ENCODE measurements around the gene ATXN1L.

DNA sequence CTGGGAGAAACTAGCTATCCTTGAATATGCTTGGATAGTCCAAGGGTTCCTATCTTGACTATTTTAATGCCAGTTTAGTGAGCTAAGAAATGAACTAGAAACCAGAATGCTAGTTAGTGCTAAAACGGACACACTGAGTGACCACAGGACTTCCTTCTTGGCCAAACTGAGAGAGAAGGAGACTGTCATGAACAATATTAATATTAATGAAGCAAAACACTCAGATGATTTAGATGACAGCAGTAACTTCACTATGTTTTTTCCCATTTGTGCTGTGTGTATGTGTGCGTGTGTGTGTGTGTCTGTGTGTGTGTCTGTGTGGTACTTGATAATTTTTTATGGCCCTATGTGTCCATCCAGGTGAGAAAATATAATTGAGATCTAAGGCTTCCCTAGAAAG lies 2.2 kb upstream of the ATXN1L start:
- TF ChIP-seq EZH2 (IDR thresholded peaks at IDR 0.05; ENCODE audit: low read length): no peak
- TF ChIP-seq, protein P1, sequence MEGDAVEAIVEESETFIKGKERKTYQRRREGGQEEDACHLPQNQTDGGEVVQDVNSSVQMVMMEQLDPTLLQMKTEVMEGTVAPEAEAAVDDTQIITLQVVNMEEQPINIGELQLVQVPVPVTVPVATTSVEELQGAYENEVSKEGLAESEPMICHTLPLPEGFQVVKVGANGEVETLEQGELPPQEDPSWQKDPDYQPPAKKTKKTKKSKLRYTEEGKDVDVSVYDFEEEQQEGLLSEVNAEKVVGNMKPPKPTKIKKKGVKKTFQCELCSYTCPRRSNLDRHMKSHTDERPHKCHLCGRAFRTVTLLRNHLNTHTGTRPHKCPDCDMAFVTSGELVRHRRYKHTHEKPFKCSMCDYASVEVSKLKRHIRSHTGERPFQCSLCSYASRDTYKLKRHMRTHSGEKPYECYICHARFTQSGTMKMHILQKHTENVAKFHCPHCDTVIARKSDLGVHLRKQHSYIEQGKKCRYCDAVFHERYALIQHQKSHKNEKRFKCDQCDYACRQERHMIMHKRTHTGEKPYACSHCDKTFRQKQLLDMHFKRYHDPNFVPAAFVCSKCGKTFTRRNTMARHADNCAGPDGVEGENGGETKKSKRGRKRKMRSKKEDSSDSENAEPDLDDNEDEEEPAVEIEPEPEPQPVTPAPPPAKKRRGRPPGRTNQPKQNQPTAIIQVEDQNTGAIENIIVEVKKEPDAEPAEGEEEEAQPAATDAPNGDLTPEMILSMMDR (optimal IDR thresholded peaks at IDR 0.05 in 1 of 3, IDR thresholded peaks at IDR 0.05 in 1 of 3, conservative IDR thresholded peaks at IDR 0.05 in 1 of 3; ENCODE audit: extremely low read depth in 1 of 3, insufficient read depth in 2 of 3, low read length in 3 of 3): no peak

Data from keratinocyte (primary cell).